NCI-H526 (cell line): ENCODE data around the gene ST14.
"Not testable (repeated sequence)": the region's sequence is repeated elsewhere in the genome, so short reads cannot be mapped to it uniquely, and the experiment has no call there.

Experiments
- DNase-seq, 2 experiments: peaks; one replicate each; lab custom pipeline; 2025; lab: John Stamatoyannopoulos, UW

The ST14 gene

DNA sequence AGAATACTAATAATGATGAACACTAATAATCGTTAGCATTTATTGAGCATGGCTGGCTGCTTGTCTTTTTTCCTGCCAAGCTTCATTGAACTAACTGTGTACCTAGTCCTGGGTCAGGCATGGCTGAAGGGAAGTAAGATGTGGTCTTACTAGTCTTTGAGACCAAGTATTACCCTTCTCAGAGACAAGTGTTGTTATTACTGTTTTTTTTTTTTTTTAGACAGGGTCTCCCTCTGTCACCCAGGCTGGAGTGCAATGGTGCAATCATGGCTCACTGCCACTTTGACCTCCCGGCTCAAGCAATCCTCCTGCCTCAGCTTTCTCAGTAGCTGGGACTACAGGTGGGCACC lies 4.6 kb downstream of the ST14 start:
- no peak for DNase-seq

- no peak for DNase-seq
These were observed 6.2 kb downstream of the ST14 start for GRCh38 chr11:130165601-130166456.

DNA sequence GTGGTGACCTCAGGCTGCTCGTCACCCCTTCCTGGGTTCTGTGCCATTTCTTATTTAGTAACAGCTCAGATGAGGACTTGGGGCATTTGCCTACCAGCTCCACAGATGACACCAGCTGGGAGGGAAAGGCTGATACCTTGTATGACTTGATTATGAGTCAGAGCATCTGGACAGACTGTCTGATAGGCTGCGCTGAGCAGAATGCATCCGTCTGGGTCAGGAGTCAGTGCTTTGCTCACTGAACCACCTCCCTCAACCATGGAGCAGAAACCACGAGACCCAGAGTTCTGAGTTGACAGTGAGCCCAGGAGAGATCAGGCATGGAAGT lies 6.8 kb downstream of the ST14 start:
- peak in 1 of 2 experiments; percentile 34 for DNase-seq

DNA sequence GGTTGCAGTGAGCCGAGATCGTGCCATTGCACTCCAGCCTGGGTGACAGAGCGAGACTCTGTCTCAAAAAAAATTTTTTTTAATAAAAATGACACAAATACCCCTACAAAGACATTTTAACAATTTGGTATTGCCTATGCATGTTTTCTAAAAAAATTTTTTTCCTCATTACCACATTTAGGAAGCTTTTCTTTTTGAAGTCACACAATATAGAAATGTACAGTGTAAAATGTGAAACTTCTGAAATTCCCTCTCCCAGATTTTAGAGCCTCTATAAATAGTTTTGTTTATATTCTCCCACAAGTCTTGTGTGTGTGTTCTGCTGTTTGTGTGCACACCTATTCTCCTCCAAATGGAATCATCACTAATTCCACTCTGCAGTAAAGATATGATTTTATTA lies 7.6 kb downstream of the ST14 start:
- DNase-seq = no peak

DNA sequence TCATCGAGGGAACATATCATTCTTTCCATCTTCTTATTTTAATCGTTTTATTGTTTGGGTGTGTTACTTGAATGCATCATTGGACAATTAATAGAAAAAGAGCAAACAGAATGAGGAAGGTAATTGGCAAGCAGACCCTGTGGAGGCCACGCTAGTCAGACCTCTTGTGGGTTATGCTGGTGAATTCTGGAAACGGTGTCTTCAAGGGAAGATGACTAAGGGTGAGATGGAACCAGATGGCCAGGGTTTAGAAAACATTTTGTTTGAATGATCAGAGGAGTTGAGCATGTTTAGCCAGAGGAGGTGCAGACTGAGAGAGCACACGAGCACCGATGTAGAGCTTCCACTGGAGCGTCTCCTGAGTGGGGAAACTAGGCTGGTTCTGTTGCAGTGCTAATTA lies 8.5 kb downstream of the ST14 start:
- no peak for DNase-seq

DNA sequence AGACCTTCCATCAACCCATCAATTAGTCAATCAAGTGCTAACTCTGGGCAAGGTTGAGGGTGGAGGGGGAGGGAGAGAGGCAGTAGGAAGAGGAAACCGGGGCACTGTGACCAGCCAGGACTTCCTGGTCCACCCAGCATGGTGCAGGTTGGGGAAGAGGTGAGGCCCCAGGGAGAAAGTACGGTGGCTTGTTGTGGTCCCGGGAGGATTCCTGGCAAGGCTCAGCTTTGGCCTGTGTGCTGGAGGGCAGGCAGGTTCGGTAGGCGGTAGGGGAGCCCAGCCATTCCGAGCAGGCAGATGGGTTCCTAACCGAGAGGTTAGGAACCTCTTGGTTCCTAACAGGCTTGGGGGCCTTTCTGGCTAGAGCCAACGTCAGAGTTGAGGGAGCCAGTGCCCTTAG lies 10.8 kb downstream of the ST14 start:
- no peak for DNase-seq

GRCh38 chr11:130171534-130171933 lies 12.0 kb downstream of the ST14 start:
- DNase-seq = no peak

DNA sequence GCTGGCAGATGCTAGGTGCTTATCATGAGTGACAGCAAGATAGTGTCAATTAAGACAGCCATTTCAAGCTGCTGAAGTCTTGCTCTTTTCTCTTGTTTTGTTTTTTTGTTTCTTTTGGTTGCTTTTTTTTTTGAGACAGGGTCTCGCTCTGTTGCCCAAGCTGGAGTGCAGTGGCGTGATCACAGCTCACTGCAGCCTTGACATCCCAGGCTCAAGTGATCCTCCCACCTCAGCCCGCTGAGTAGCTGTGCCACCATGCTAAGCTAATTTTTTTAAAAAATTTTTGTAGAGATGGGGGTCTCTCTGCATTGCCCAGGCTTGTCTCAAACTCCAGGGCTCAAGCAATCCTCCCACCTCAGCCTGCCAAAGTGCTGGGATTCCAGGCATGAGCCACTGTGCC lies 12.4 kb downstream of the ST14 start:
- DNase-seq = not testable (repeated sequence)

- no peak for DNase-seq
These were observed 15.1 kb downstream of the ST14 start for GRCh38 chr11:130174642-130175041.

DNA sequence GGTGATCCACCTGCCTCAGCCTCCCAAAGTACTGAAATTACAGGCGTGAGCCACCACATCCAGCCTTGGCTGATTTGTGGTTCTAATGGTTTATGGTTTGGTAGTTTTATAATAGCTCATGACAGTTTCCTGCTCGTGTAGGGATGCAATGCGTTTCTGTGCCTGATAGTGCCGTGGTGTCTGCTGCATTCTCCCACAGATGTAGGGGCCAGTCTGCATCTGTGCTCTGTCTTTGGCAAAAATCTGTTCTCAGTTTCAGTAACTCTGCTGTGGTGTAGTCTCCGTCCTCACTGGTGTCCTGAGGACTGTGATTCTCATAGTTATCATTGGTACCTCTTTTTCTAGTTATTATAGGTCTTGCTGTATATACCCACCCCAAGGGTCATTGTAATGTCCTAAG lies 16.3 kb downstream of the ST14 start:
- no peak for DNase-seq

GRCh38 chr11:130177782-130178181 lies 18.2 kb downstream of the ST14 start:
- DNase-seq = no peak

- no peak for DNase-seq
These were observed 19.1 kb downstream of the ST14 start for GRCh38 chr11:130178441-130179339.

GRCh38 chr11:130179396-130180306 lies 20.1 kb downstream of the ST14 start:
- no peak for DNase-seq

GRCh38 chr11:130180491-130180890 lies 20.9 kb downstream of the ST14 start:
- DNase-seq = peak in 1 of 2 experiments; percentile 41

- DNase-seq = no peak
These were observed 21.3 kb downstream of the ST14 start for GRCh38 chr11:130180896-130181294.

DNA sequence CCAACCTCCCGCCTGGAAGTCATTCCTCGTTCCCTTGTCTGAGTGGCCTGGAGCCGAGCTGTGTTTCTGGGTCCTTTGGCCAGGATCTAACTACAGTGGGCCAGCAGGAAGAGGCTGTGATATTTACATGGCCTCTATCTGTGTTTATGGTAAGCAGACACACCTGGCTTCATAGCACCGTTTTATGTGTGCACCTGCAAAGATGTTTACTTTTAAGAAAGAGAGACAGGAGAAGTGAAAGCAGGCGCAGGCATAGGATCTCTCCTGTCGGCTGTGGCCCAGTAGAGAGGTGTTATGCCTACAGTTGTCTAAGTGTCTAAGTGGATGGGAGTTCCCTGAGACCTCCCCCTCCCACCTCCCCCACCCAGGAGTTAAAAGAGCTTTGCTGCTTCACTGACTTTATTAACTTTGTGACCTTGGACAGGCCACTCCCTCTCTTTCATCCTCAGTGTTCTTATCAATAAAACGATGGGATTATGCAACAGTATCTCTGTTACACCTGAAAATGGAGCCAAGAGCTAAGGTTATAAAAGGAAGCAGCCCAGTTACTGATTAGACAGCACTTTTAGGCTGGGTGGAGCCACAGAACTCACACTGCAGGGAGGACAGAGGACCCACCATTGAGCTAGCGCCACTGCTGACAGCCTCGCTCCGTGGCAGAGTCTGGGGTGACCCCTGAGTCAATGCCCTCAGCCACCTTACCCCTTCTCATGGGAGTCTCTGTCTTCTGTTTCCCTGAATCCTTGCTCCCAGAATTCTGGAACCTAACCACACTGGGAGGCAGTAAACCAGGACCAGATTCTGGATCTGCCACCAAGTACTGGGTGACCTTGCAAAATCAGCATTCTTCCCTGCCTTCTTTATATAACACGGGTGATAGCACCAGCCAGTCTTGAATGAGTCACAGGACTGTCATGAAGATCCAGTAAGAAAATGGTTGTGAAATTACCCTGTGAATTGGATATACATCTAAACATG lies 22.0 kb downstream of the ST14 start:
- DNase-seq = peak; percentile 97 to 99

GRCh38 chr11:130183878-130184610 lies 24.5 kb downstream of the ST14 start:
- DNase-seq = no peak

DNA sequence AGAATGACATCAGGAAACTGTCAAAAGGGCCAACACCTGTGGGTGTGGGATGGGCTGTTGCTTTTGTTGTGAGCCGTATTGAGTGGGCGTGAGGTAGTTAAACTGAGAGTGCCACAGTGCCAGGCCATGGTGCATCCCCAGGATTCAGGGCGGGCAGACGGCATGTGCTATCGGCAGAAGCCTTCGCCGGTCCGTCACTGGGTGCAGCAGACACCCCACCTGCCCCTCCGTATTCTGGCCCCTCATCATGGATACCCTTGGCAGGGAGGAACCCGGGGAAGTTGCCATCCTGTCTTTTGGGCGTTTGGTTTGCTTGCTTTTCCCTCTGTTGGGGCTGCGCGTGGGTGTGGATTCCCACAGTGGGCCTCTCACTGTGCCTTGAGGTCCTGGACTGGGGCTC lies 27.5 kb downstream of the ST14 start:
- no peak for DNase-seq

- no peak for DNase-seq
These were observed 28.5 kb downstream of the ST14 start for GRCh38 chr11:130188047-130188446.
